Measurements from ENCODE around the gene FGF1.

The FGF1 gene

GRCh38 chr5:142696379-142696778 is 10.5 kb upstream of the FGF1 start:
- DNase-seq (ENCODE audit: low spot score), result no peak

GRCh38 chr5:142694092-142694856 is 8.4 kb upstream of the FGF1 start:
- no peak for DNase-seq (ENCODE audit: low spot score)

- no peak for DNase-seq (ENCODE audit: low spot score)
Measured at GRCh38 chr5:142692321-142692894, 6.5 kb upstream of the FGF1 start.

GRCh38 chr5:142690667-142691066 is 4.8 kb upstream of the FGF1 start:
- DNase-seq (ENCODE audit: low spot score), result no peak

- DNase-seq (ENCODE audit: low spot score), result no peak
Measured at GRCh38 chr5:142689081-142689480, 3.2 kb upstream of the FGF1 start.

GRCh38 chr5:142688281-142688989 is 2.5 kb upstream of the FGF1 start:
- no peak for DNase-seq (ENCODE audit: low spot score)

GRCh38 chr5:142686968-142687367 is 1.1 kb upstream of the FGF1 start:
- DNase-seq (ENCODE audit: low spot score), result no peak

- no peak for DNase-seq (ENCODE audit: low spot score)
Measured at GRCh38 chr5:142686210-142686734, 382 bp upstream of the FGF1 start.

GRCh38 chr5:142684508-142685041 is 1.3 kb downstream of the FGF1 start:
- DNase-seq (ENCODE audit: low spot score), result peak; percentile 42

GRCh38 chr5:142683881-142684505 is 1.9 kb downstream of the FGF1 start:
- no peak for DNase-seq (ENCODE audit: low spot score)

GRCh38 chr5:142683116-142683515 is 2.8 kb downstream of the FGF1 start:
- no peak for DNase-seq (ENCODE audit: low spot score)

- DNase-seq (ENCODE audit: low spot score), result no peak
Measured at GRCh38 chr5:142680605-142681259, 5.2 kb downstream of the FGF1 start.

GRCh38 chr5:142679744-142680143 is 6.1 kb downstream of the FGF1 start:
- DNase-seq (ENCODE audit: low spot score), result no peak

- no peak for DNase-seq (ENCODE audit: low spot score)
Measured at GRCh38 chr5:142678529-142678928, 7.4 kb downstream of the FGF1 start.

- DNase-seq (ENCODE audit: low spot score), result no peak
Measured at GRCh38 chr5:142677198-142677597, 8.7 kb downstream of the FGF1 start.

- no peak for DNase-seq (ENCODE audit: low spot score)
Measured at GRCh38 chr5:142676318-142676717, 9.6 kb downstream of the FGF1 start.

GRCh38 chr5:142674531-142675469 is 11.1 kb downstream of the FGF1 start:
- DNase-seq (ENCODE audit: low spot score), result no peak

- DNase-seq (ENCODE audit: low spot score), result no peak
Measured at GRCh38 chr5:142671801-142672200, 14.1 kb downstream of the FGF1 start.

GRCh38 chr5:142671266-142671665 is 14.6 kb downstream of the FGF1 start:
- DNase-seq (ENCODE audit: low spot score), result no peak

GRCh38 chr5:142670804-142671203 is 15.1 kb downstream of the FGF1 start:
- DNase-seq (ENCODE audit: low spot score), result no peak

GRCh38 chr5:142669477-142669876 is 16.4 kb downstream of the FGF1 start:
- no peak for DNase-seq (ENCODE audit: low spot score)
